AG09319 (cell line): Measurements from ENCODE around the gene DNAJC9.

Source experiments
- DNase-seq: peaks from one replicate; pipeline ENCODE4 v3.0.0-alpha.2; 2010; ENCODE audit warnings: low read depth; ENCODE audit errors: extremely low read depth
- TF ChIP-seq, protein P1 (sequence below): IDR thresholded peaks from 2 replicates; pipeline ENCODE4 v1.5.1; 2011; ENCODE audit warnings: low read depth, mild to moderate bottlenecking, inconsistent platforms, low read length, moderate library complexity

Gene DNAJC9

DNA sequence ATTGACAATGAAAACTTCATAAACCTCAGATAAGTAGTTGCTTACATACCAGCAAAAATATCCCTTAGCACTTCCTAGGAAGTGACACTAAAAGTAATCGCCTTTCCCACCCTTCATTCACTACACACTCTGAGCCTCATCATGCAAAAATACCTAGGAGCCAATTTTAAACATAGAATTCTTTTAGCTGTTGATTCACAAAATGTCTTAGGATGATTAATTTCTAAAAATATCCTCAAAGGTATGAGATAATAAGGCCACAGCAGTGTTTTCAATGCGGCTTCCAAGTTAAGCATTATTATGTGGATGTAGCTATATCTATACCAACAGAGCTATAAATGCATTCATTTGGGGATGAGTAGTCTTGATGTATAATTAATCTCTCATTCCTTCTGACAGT is 13.2 kb downstream of the DNAJC9 start:
- TF ChIP-seq, protein P1, sequence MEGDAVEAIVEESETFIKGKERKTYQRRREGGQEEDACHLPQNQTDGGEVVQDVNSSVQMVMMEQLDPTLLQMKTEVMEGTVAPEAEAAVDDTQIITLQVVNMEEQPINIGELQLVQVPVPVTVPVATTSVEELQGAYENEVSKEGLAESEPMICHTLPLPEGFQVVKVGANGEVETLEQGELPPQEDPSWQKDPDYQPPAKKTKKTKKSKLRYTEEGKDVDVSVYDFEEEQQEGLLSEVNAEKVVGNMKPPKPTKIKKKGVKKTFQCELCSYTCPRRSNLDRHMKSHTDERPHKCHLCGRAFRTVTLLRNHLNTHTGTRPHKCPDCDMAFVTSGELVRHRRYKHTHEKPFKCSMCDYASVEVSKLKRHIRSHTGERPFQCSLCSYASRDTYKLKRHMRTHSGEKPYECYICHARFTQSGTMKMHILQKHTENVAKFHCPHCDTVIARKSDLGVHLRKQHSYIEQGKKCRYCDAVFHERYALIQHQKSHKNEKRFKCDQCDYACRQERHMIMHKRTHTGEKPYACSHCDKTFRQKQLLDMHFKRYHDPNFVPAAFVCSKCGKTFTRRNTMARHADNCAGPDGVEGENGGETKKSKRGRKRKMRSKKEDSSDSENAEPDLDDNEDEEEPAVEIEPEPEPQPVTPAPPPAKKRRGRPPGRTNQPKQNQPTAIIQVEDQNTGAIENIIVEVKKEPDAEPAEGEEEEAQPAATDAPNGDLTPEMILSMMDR, result no peak
- DNase-seq, result no peak

DNA sequence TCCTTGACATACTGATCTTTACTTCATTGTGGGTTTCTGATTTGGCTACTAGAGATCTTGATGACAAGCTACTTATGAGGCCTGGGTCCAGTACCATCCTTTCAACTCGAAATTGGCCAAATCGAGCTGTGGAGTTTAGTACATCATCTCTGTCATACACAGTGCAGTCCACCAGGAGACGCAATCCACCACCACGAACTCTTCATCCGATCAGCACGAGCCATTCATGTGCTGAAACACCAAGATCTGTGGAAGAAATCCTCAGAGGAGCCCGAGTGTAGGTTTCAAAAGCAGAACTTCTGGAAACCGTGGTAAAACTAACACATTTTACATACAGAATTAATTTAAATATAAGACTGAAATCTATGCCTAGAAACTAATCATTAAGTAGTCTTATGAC is 14.2 kb downstream of the DNAJC9 start:
- no peak for DNase-seq
- TF ChIP-seq, protein P1, result no peak

- no peak for DNase-seq
- TF ChIP-seq, protein P1, result no peak
Observed at GRCh38 chr10:73229567-73229966, 17.5 kb downstream of the DNAJC9 start.

DNA sequence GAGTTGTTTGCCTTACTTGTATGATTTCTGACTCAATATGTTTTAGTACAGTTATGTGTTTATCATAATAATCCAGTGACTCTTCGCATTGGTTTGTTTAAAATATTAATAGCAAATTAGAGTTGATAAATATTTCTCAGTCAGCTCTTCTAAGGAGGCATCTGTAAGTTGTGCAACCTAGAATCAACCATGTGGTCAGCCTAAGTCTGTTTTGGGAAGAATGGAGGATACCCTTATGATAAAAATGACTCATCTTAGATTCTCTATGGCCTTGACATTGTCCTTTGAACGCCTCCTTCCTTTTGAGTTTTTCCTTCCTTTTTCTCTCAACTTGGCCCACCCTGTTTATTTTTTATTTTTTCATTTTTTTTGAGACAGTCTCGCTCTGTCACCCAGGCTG is 18.8 kb downstream of the DNAJC9 start:
- TF ChIP-seq, protein P1, result no peak
- DNase-seq, result no peak

GRCh38 chr10:73226663-73227062 is 20.4 kb downstream of the DNAJC9 start:
- TF ChIP-seq, protein P1, result no peak
- DNase-seq, result no peak

DNA sequence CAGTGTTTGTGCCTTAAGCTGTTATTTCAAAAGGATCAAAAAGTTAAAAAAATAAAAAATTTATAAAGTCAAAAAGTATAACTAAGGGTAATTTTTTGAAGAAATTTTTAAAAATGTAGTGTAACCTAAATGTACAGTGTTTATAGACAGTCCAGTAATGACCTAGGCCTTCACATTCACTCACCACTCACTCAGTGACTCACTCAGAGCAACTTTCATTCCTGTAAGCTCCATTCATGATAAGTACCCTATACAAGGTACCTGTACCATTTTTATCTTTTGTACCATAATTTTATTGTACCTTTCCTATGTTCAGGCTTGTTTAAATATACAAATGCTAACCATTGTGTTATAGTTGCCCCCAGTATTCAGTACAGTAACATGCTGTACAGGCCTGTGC is 21.5 kb downstream of the DNAJC9 start:
- TF ChIP-seq, protein P1, result no peak
- DNase-seq, result no peak

DNA sequence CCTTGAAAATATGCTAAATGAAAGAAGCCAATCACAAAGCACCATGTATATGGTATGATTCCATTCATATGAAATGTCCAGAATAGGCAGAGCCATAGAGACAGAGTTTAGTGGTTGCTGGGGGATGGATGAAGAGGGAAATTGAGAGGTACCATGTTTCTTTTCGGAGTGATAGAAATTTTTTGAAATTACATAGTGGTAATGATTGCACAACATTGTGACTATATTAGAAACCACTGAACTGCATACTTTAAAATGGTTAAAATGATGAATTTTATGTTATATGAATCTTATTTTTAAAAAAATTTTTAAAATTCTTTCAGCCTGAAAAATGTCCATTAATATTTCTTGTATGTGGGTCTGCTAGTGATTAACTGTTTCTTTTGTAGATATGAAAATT is 26.1 kb downstream of the DNAJC9 start:
- DNase-seq, result no peak
- TF ChIP-seq, protein P1, result no peak
